ENCODE data around the gene YBEY. TPM values are rescaled to one million over a fixed set of nuclear protein-coding genes. Genes with fewer than 3 reads are reported as not detected.

YBEY gene
- total RNA-seq, 3 donors from 2014 or later: 15.4 to 22.8 (median 17.3) TPM

DNA sequence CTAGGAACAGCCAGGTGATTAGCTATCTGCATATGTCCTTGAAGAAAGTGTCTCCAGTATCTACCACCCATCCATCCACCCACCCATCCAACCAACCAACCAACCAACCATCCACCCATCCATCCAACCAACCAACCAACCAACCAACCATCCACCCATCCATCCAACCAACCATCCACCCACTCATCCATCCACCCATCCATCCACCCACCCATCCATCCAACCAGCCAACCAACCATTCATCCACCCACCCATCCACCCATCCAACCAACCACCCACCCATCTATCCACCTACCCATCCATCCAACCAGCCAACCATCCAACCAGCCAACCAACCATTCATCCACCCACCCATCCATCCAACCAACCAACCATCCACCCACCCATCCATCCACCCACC lies 25.4 kb downstream of the YBEY start:
- H3K9me3 ChIP-seq: no peaks in the 10 kb centered on the region
- intact Hi-C loops (cut with DNase I; ENCODE audit: low total_unique reads): loop anchor here (2.0 kb wide), 1 partner anchor 31 kb away; no protein-coding TSS in a partner anchor
- no peaks in the 10 kb centered on the region for H3K36me3 ChIP-seq
- TF ChIP-seq POLR2AphosphoS5 (IDR thresholded peaks at IDR 0.05): no peak
- TF ChIP-seq, protein P1, sequence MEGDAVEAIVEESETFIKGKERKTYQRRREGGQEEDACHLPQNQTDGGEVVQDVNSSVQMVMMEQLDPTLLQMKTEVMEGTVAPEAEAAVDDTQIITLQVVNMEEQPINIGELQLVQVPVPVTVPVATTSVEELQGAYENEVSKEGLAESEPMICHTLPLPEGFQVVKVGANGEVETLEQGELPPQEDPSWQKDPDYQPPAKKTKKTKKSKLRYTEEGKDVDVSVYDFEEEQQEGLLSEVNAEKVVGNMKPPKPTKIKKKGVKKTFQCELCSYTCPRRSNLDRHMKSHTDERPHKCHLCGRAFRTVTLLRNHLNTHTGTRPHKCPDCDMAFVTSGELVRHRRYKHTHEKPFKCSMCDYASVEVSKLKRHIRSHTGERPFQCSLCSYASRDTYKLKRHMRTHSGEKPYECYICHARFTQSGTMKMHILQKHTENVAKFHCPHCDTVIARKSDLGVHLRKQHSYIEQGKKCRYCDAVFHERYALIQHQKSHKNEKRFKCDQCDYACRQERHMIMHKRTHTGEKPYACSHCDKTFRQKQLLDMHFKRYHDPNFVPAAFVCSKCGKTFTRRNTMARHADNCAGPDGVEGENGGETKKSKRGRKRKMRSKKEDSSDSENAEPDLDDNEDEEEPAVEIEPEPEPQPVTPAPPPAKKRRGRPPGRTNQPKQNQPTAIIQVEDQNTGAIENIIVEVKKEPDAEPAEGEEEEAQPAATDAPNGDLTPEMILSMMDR (IDR thresholded peaks at IDR 0.05): no peak
- no peak for TF ChIP-seq POLR2A (IDR thresholded peaks at IDR 0.05)
- no peaks in the 10 kb centered on the region for H3K4me1 ChIP-seq
- no peak for DNase-seq (ENCODE audit: low spot score in 2 of 2)
- H3K27ac ChIP-seq: no peak overlapping the region
- H3K27me3 ChIP-seq: no peaks in the 10 kb centered on the region
- no peak overlapping the region for H3K4me3 ChIP-seq

DNA sequence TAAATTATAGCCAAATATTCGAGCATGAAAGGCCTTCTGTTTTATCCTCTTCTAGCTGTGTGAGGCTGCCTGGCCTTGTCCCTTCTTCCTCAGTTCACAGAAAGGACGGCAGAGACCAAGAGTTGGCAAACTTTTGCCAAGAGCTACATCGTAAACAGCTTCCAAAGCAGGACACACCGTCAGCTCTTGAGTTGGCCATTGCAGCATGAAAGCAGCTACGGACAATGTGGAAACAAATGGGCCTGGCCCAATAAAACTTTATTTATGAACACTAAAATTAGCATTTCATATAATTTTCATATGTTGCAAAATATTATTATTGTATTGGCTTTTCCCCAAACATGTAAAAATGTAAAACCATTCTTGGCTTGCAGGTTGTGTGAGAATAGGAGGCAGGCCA lies 26.8 kb downstream of the YBEY start:
- Histone ChIP-seq H3K27me3 (no peaks in the 10 kb centered on the region), H3K36me3 (no peaks in the 10 kb centered on the region), H3K27ac (no peak overlapping the region), H3K4me1 (no peaks in the 10 kb centered on the region), H3K9me3 (no peaks in the 10 kb centered on the region), H3K4me3 (no peak overlapping the region)
- DNase-seq (ENCODE audit: low spot score in 2 of 2): no peak
- TF ChIP-seq, protein P1 (IDR thresholded peaks at IDR 0.05): no peak
- TF ChIP-seq POLR2AphosphoS5 (IDR thresholded peaks at IDR 0.05): no peak
- intact Hi-C loops (cut with DNase I; ENCODE audit: low total_unique reads): no loop called here

DNA sequence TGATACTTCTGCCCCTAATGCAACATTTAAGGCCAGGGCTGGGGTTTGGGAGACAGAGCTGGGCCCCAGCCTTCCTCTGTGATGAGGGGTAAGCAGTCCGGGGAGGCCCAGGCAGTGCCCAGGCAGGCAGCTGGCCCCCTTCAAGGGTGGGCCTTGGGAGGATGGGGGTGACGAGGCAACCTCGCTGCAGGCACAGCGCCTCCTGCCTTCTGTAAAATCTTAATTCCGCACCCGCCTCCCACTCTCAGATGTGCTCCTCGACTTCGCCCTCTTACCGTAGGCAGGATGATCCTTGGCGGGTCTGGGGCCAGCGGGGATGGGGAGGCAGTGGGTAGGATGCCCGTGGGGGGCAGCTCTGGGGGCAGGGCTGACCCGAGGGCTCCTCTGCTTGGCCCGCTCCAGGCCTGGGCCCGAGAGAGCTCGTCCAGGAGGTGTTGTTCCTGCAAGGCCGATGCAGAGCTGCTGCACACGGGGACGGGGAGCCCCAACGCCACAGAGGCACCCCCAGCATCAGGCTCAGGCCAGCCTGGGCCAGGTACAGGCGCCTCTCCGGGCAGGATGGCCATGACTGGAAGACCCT lies 28.4 kb downstream of the YBEY start:
- no peak overlapping the region for H3K27ac ChIP-seq
- H3K4me1 ChIP-seq: no peaks in the 10 kb centered on the region
- H3K27me3 ChIP-seq: no peaks in the 10 kb centered on the region
- intact Hi-C loops (cut with DNase I; ENCODE audit: low total_unique reads): no loop called here
- DNase-seq (ENCODE audit: low spot score in 2 of 2): no peak
- TF ChIP-seq, protein P1 (IDR thresholded peaks at IDR 0.05): no peak
- no peak for TF ChIP-seq POLR2A (IDR thresholded peaks at IDR 0.05)
- TF ChIP-seq POLR2AphosphoS5 (IDR thresholded peaks at IDR 0.05): no peak
- H3K36me3 ChIP-seq: no peaks in the 10 kb centered on the region
- no peak overlapping the region for H3K4me3 ChIP-seq
- no peaks in the 10 kb centered on the region for H3K9me3 ChIP-seq

DNA sequence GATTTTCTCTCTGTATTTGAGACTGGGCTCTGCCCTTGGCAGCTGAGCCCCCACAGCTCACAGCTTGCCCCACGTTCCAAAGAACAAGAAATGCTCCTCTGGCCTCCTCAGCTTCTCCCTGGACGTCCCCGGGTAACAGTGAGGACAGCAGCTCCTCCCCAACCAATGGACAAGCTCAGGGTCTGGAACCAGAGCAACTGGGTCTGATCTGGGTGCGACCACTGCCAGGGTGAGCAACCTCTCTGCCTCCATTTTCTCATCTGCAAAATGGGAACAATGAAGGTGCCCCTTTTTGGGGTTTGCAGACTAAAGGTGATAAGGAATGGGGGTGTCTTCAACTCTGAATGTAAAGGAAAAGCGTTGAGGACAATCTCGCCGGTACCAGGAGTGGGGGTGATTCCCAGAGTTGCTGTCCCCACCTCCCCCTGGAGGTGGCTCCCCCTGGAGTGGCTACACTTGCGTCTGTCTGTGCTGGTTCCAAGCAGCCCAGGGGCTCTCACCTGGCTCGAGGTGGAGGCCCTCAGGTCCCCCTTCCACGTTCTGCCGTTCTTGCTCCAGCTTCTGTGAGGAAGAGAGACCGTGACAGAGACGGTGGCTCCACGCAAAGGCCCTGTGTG lies 30.7 kb downstream of the YBEY start:
- intact Hi-C loops (cut with DNase I; ENCODE audit: low total_unique reads): no loop called here
- TF ChIP-seq POLR2A (IDR thresholded peaks at IDR 0.05) (no peak), POLR2AphosphoS5 (IDR thresholded peaks at IDR 0.05) (no peak)
- TF ChIP-seq, protein P1 (IDR thresholded peaks at IDR 0.05): no peak
- H3K9me3 ChIP-seq: no peaks in the 10 kb centered on the region

DNA sequence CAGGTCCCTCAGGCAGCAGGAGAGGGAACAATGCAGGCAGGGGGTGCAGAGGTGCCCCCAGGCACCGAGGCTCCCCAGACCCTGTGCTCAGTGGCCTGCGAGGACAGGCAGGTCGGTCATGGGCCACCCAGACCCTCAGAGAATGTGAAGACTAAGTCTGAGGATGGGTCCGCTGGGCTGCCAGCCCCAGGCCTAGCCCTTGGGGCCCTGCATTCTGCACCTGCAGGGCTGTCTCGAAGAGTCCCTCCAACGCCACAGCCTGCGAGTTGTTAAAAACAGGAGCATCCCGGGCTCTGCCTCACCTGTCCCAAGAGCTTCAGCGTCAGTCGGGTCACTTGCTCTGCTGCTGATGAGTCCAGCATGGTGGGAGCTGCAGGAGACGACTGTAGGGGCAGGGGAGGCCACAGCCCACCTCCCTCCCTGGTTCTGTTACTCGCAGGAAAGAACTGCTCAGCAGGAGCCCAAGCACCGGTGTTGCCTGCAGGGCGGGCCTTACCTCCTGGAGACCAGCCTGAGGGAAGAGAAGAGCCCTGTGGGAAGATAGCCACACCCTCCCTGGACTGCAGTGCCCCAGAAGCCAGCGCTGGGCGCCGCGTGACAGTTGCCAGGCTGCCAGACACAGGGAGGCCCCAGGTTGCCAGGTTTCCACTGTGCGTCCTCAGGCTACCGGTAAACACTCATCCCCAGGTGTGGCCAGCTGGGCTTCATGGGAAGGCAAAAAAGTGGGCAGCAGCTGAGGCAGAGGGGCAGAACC lies 31.7 kb downstream of the YBEY start:
- peaks cover under 1 to 10% of the 10 kb centered on the region in 2 donors for H3K4me1 ChIP-seq
- no peak overlapping the region for H3K27ac ChIP-seq
- no peak for DNase-seq (ENCODE audit: low spot score in 2 of 2)
- H3K4me3 ChIP-seq: no peak overlapping the region
- intact Hi-C loops (cut with DNase I; ENCODE audit: low total_unique reads): no loop called here
- H3K36me3 ChIP-seq: no peaks in the 10 kb centered on the region
- no peaks in the 10 kb centered on the region for H3K27me3 ChIP-seq
- no peaks in the 10 kb centered on the region for H3K9me3 ChIP-seq
- TF ChIP-seq POLR2AphosphoS5 (IDR thresholded peaks at IDR 0.05): no peak

More for the DNA sequence above, 30.7 kb downstream of the YBEY start:
- Histone ChIP-seq H3K36me3 (no peaks in the 10 kb centered on the region), H3K4me3 (no peak overlapping the region), H3K27ac (no peak overlapping the region), H3K27me3 (no peaks in the 10 kb centered on the region), H3K4me1 (no peaks in the 10 kb centered on the region)
- DNase-seq (ENCODE audit: low spot score in 2 of 2): no peak

Measured in breast epithelium (tissue), 4 donors.